SKM-1 (cell line): ENCODE data around the gene CENATAC.
"Not testable (repeated sequence)": the region's sequence is repeated elsewhere in the genome, so short reads cannot be mapped to it uniquely, and the experiment has no call there.

Experiments used
- DNase-seq: peaks from one replicate; lab custom pipeline; 2025; ENCODE audit not compliant: unreplicated experiment; lab: John Stamatoyannopoulos, UW

The CENATAC gene

GRCh38 chr11:119051440-119052162 lies 53.7 kb downstream of the CENATAC start:
- DNase-seq, result no peak

DNA sequence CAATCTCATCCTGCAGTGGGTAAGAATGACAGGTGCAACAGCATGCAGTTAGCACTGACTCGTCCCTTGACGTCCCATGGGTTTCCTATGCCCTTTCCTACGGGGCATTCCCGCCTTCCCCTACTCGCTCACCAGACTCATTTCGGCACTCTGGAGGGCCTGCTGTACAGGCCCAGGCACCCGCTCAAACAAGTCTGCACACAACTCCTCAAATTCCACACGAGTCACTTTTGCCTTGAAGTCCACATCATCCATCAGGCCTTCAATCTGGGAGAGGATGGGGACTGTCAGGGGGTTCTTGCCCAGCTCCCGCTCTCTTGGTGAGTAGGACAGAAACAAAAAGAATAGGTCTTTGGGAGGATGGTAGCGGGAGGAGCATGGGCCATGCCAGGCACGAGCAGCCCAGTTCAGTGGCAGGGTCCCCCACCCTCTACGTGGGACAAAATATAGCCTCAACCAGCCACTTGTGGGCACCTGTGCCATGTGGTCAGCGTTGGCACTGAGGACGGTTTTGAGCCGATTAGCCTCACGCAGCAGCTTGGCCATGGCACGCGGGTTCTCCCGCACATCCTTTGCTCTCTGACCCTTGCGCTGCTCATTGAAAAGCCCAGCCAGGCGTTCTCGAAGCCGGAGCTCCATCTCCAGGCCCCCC lies 54.4 kb downstream of the CENATAC start:
- no peak for DNase-seq

DNA sequence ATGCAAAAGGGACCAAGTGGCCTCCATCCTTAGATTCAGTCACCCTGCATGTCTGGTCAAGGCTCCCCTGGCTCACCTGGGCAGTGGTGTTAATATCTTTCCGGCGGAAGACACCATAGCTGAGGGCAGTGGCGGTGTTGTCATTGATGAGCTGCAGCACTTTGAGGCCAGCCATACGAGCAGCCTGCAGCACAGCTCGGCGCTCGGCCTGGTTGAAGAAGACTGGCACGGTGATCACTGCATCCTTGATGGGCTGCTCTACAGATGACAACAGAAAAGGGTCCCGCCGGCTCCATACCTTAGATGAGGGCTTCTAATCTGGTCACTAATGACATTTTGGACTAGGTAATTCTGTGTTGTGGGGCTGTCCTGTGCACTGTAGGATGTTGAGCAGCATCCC lies 56.5 kb downstream of the CENATAC start:
- no peak for DNase-seq

DNA sequence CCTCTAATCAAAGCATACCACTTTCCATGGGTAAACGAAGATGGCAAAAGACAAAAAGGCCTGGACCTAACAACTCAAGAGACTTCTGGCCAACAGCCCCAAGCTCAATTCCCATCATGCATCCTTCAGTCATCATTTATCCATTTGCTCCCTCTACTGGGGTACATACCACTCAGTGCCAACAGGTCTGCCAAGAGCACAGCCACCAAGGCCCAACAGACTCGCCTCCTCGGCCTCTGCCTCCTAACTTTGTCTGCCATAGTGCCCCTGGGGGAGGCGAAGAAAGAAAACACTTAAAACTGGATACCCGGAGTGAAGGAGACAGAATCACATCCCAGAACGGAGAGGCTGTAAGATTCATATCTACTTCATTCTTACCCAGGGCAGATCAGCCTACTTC lies 58.0 kb downstream of the CENATAC start:
- DNase-seq, result no peak

GRCh38 chr11:119056421-119056999 lies 58.6 kb downstream of the CENATAC start:
- DNase-seq, result no peak

DNA sequence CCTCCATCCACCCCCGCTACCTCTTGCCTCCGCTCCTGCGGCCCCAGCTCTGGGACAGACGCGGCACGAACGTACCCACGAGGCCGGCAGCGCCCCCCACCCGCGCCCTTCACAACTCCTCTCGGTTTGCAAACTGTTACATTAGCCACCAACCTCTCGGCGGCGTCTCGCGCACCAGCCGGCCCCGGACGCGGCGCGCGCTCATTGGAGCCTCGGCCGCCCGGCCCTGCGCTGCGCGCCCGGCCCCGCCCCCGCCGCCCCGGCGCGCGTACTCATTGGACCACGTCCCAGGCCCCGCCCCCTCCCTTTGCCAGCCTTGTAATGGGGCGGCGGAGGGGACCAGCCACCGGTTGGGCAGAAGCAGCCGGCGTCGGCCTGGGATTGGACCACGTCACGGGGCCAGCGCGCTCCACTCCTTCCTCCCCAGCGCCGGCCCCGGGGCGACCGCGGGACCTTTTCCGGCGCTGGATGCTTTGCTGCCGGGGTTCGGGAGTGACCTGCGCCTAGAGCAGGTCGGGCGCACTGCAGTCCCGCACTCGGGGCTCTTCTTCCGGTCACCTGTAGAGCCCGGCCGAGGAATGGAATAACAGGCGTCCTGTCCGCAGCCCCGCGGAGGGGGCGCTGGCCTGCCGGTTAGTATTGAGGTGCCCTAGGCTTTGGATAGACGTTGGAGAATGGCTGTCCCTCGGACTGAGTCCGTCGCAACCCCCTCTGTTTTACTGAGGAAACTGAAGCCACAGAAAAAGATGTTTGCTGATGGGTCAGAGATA lies 59.2 kb downstream of the CENATAC start, which contains the start of gene HYOU1:
Gene HYOU1 (minus strand): TSS at position 206 of the 770 bp plus-strand sequence. CDS start 1,045 bp downstream, outside the sequence.
- peak; percentile 91 for DNase-seq

DNA sequence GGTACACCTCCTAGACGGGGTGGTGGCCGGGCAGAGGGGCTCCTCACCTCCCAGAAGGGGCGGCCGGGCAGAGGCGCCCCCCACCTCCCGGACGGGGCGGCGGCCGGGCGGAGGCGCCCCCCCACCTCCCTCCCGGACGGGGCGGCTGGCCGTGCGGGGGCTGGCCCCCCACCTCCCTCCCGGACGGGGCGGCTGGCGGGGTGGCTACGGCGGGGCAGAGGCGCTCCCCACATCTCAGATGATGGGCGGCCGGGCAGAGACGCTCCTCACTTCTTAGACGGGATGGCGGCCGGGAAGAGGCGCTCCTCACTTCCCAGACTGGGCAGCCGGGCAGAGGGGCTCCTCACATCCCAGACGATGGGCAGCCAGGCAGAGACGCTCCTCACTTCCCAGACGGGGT lies 61.2 kb downstream of the CENATAC start:
- not testable (repeated sequence) for DNase-seq

DNA sequence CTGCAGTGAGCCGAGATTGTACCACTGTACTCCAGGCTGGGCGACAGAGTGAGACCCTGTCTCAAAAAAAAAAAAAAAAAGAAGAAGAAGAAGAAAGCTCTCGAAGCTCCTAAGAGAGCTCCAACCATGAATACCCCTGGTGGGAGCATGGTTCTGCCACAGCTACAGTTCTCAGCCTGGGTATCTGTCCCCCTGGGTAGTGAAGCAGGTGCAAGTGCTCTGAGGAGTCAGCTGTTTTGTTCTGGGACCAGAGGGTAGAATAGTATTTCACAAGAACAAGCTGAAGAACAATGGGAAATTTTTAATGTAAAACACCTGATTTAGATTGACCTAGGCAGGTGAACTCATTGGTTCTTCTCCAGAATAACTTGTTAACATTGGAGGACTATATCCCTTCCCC lies 63.3 kb downstream of the CENATAC start:
- DNase-seq, result no peak

- DNase-seq, result no peak
Measured at GRCh38 chr11:119062779-119063178, 64.8 kb downstream of the CENATAC start.

- peak; percentile 32 for DNase-seq
Measured at GRCh38 chr11:119065369-119065768, 67.4 kb downstream of the CENATAC start.
